ENCODE measurements around the gene S1PR5. TPM values are rescaled to one million over a fixed set of nuclear protein-coding genes. Genes with fewer than 3 reads are reported as not detected.

S1PR5 gene
- total and polyA plus RNA-seq, 10 of the 15 experiments (the other 5 are each of a cell fraction or from before 2014, with no cell fraction given) = 0.04 TPM; not detected in 9

GRCh38 chr19:10566658-10567410 is 49.6 kb upstream of the S1PR5 start:
- no TSS peak for BruUV-seq (replicated peaks)
- ATAC-seq (peak; percentile 40), DNase-seq (ENCODE audit: low read depth, low spot score) (peak; percentile 82), FAIRE-seq (no peak)
- in situ Hi-C loops (cut with MboI) = loop anchor here (5.0 kb wide), 1 partner anchor 155 kb away; no protein-coding TSS in a partner anchor
- ChIA-PET CTCF (interaction anchor here (0.9 to 5.2 kb wide), 16 partner anchors 14 to 226 kb away, joined by 3 to 35 read pairs (median 4); partner anchors contain the start of genes ATG4D and QTRT1), RAD21 (ENCODE audit: unreplicated experiment) (interaction anchor here (0.6 to 3.3 kb wide), 13 partner anchors 13 to 154 kb away, joined by 3 to 16 read pairs (median 4); partner anchors contain the start of gene ATG4D), POLR2A (interaction anchor here (0.5 to 1.8 kb wide), 17 partner anchors 20 to 465 kb away, joined by 3 to 9 read pairs (median 3); partner anchors contain the start of genes ATG4D, CDC37 and PDE4A), SMC1A (ENCODE audit: uncharacterized antibody, unreplicated experiment) (interaction anchor here (0.6 to 2.4 kb wide), 5 partner anchors 24 to 166 kb away, joined by 3 to 7 read pairs (median 3); no protein-coding TSS in a partner anchor)
- Histone ChIP-seq H3K36me3 (ENCODE audit: control insufficient read depth in 2 of 2, insufficient read depth in 2 of 2, low read length in 1 of 2) (peaks cover 0 to 5% of the 10 kb centered on the region in 2 experiments; a peak in 2 of 4 replicates), H3K4me3 (peak overlapping the region; percentile 80), H3K27ac (ENCODE audit: control insufficient read depth, insufficient read depth) (peak overlapping the region; percentile 88), H3K9ac (ENCODE audit: control insufficient read depth, insufficient read depth, low read length) (peak overlapping the region; percentile 59), H3K9me3 (replicated peaks; ENCODE audit: control insufficient read depth, insufficient read depth, low read length) (no peaks in the 10 kb centered on the region), H4K20me1 (ENCODE audit: control insufficient read depth, insufficient read depth) (no peaks in the 10 kb centered on the region), H2AFZ (ENCODE audit: control insufficient read depth, low read depth, low read length) (peak overlapping the region; percentile 21; the same call in 1 of the 2 replicates), H3K4me1 (ENCODE audit: control insufficient read depth, insufficient read depth, low read length) (peaks cover 23% of the 10 kb centered on the region), H3K4me2 (ENCODE audit: control insufficient read depth, insufficient read depth) (peak overlapping the region; percentile 93), H3K79me2 (ENCODE audit: control insufficient read depth, insufficient read depth, low read length) (peaks cover 13% of the 10 kb centered on the region), H3K27me3 (replicated peaks in 1 of 2; ENCODE audit: control insufficient read depth in 2 of 2, insufficient read depth in 2 of 2, low read length in 1 of 2) (no peaks in the 10 kb centered on the region)
- intact Hi-C loops (cut with micrococcal nuclease; ENCODE audit: unreplicated experiment) = loop anchor here (1.0 to 5.0 kb wide), 3 partner anchors 24 to 165 kb away; partner anchors contain the start of genes ATG4D, CDC37 and ILF3
- 19% methylated on average over 19 of the region's 19 CpGs for WGBS (ENCODE audit: insufficient coverage, insufficient replicate concordance, low lambda C conversion rate, missing lambda C conversion rate)
- TF ChIP-seq ZBTB40 (IDR thresholded peaks at IDR 0.05; ENCODE audit: borderline replicate concordance) (no peak), FOS (IDR thresholded peaks at IDR 0.05; ENCODE audit: borderline replicate concordance, extremely low read depth, insufficient read length) (no peak), EED (IDR thresholded peaks at IDR 0.05; ENCODE audit: low read depth) (no peak), ZBTB4 (CRISPR knock-in tag; IDR thresholded peaks at IDR 0.05) (no peak), PAX8 (IDR thresholded peaks at IDR 0.05) (no peak), HDAC6 (IDR thresholded peaks at IDR 0.05; ENCODE audit: unreplicated experiment) (no peak), SMAD1 (IDR thresholded peaks at IDR 0.05; ENCODE audit: low read depth, partially characterized antibody) (no peak), IRF3 (IDR thresholded peaks at IDR 0.05) (no peak), EP300 (IDR thresholded peaks at IDR 0.05; ENCODE audit: borderline replicate concordance in 1 of 2, control insufficient read depth in 1 of 2, low read depth in 2 of 2, low read length in 2 of 2) (0 out of 4 replicates have a peak, but pooled peaks of 1 of the 2 experiments have one; percentile 10), PML (IDR thresholded peaks at IDR 0.05; ENCODE audit: low read length) (no peak), BCL3 (IDR thresholded peaks at IDR 0.05; ENCODE audit: borderline replicate concordance, insufficient read depth, low read depth, low read length, poor library complexity, severe bottlenecking) (no peak)

All from GM12878 (cell line).